Measurements from ENCODE around the gene FOXA3.

FOXA3 gene

DNA sequence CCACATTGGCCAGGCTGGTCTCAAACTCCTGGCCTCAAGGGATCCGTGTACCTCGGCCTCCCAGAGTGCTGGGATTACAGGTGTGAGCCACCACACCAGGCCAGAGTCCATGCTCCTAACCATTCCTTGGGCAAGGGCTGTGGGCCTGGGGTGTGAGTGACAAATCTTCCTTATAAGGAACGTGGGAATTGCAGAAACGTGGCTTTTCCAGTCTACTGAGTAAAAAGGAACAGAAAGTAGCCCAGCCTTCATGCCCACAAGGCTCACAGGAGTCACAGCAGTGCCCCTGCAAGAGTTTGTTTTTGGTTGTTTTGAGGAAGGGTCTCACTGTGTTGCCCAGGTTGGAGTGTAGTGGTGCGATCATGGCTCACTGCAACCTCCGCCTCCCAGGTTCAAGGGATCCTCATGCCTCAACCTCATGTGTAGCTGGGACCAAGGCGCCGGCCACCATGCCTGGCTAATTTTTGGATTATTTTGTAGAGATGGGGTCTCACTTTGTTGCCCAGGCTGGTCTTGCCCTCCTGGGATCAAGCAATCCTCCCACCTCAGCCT lies 33.2 kb downstream of the FOXA3 start:
- DNase-seq, result no peak

DNA sequence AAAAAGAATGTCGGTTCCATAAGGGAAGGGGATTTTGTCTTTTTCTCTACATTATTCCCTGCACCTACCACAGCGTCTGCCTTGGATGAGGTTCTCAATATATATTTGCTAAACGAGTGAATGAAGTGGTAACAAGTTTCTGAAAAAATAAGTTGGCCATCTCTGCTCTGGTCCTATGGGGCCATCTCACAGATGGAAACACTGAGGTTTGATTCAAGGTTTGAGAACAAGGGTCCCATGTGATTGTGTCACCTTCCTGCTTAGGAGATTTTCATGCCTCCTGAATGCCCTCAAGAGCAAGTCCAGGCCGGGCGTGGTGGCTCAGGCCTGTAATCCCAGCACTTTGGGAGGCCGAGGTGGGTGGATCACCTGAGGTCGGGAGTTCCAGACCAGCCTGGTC lies 35.1 kb downstream of the FOXA3 start:
- DNase-seq, result no peak

DNA sequence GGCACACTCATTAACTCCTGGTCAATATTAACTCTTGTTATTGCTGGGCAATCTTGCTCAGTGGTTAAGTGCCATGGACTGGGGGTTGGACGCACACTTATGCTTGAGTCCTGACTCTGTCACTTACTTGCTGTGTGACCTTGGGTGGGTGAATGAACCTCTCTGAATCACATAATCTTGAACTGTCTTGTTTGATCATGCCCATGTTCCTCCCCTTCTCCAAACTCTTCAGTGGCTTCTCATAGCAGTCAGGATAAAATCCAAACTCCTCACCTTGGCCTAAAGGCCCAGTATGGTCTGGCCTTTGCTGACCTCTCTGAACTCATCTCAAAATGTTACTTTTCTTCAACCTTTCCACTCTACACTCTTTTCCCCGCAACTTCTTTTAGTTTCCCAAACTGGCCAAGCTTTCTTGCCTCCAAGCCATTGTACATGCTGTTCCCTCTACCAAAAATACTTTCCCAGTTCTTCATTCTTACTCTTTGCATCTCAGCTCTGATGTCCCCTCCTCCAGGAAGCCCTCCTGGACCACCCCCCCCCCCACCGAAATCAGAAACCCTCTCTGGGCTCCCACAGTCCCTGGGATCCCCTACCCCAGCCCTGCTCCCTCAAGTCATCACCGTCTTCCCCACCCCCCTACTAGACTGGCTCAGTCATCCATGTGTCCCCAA lies 35.9 kb downstream of the FOXA3 start:
- no peak for DNase-seq

DNA sequence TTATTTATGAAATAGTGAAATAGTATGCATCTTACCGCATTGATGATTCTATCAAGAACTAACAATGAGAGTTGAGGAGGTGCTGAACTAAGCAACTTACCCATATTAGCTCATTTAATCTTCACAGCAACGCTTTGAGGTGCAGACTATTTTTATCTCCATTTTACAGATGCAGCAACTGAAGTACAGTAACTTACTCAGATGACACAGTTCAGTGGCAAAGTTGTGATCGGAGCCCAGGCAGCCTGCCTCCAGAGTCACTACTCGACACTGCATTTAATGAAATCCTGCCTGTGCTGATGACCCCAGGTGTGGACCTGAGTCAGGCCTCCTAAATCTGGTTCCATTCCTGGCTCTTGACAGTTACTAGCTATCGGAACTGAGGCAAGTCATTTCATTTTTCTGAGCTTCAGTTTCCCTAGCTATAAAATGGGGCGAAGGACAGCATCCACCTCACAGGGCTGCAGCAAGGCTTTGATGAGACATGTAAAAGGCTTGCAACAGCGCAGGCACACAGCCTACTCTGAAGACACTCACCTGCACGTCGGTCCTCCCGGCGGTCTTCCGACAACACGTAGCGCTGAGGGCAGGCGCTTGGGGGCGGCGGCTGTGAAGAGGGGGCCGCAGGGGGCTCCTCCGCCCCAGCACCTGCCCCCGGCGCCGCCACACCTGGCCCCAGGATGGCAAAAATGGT lies 36.8 kb downstream of the FOXA3 start:
- DNase-seq, result no peak

DNA sequence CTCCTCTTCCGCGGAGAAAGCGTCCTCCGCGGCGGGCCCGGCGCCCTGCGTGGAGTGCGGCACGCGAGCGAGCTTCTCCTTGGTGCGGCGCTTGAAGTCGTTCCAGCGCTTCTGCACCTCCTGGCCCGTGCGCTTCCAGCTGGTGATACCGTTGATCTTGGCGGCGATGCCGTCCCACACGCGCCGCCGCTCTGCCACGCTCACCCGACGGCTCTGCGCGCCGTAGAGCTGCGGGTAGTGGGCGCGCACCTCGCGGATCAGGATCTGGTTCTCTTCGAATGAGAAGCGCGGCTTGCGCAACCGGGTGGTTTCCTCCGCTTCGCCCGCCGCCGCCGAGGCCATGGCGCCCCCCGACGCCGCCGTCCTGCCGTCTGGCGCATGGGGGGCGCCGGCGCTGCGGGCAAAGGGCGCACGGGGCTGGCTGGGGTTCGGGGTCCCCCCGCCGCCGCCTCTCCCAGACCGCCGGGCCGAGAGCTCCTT lies 37.3 kb downstream of the FOXA3 start:
- DNase-seq, result no peak

DNA sequence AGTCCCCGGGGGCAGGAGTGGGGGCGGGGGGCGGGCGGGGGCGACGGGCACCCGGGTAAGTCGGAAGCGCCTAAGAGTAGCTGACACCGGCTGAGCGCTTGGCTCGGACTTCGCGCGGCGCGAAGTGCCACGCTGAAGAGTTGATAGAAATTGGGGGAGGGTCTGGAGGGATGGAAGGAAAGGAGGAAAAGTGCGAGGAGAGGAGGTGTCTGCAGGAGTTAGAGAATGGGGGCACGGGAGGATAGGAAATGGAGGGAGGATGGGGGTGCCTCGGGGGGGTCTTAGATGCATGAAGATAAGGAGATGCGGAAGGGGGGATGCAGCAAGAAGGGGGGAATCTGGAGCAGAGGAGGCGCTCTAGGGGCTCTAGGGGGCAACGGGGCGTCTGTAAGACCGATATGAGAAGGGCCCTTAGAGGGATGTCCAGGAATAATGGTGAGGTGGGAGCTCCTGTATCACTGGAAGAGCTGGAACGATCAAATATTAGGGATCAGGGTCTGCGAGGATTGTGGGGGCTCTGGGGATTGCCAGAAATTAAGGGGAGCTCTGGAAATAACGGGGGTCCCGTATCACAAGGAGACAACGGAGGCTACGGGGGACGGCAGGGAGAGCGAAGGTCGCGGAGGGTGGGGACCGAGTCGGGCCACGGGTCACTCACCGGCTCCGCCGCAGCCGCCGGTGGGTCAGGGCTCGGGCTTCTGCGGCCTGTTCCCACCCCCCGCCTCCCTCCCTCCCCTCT lies 38.0 kb downstream of the FOXA3 start, which contains the start of gene MYPOP:
MYPOP (minus strand) TSS at position 702 of the 739 bp plus-strand sequence. CDS start 840 bp downstream, outside the sequence.
- no peak for DNase-seq

DNA sequence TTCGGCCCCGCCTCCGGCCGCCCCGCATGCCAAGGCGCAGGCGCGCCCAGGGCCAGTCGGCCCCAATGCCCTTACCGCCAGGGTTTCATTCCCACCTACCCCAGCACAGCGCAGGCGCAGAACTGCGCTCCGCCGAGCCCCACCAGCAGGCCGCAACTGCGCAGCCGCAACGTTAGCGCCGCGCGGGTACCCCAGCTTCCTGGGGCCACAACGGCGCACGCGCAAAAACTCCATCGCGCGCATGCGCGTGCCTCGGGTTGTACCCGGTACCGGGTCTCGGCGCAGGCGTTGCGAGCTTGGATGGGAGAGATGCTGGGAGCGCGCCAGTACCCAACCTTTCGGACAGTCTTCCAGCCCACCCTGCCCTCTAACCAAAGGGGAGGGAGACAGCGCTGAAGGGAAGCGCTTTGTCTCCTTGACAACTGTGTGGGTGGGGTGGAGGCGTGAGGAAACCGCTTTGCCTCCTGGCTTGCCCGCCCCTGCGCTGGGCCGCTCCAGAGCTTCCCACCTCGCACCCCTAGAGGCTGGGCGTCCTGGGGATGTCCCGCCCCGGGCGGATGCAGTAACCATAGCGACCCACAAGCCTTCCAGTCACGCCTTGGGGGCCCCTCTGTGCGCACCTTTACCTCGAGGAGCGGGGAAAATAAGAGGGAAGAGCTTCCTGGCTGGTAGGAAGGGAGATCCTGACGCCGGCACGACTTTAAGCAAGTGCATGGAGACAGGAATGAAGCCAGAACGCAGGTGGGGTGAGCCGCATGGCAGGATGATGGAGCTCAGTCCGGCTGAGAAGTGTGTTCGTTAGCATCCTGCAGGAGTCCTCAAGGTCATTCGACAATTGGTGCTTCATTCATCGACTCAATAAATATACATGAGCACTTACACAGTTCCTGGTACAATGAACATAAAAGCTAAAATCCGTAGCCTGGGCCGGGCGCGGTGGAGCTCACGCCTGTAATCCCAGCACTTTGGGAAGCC lies 38.8 kb downstream of the FOXA3 start:
- DNase-seq, result peak; percentile 92

DNA sequence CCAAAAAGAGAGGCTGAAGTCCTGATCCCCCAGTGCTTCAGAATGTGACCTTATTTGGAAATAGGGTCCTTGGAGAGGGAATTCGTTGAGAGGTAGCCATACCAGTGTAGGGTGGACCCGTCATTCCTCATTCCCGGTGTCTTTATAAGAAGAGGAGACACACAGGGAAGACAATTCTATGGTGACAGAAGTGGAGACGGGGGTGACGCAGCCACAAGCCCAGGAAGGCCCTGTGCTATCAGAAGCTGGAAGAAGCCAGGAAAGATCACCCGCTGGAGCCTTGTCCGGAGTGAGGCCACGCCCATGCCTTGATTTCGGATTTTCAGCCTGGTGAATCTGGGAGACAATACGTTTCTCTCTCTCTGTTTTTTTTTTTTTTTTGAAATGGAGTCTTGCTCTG lies 40.9 kb downstream of the FOXA3 start:
- DNase-seq, result no peak

DNA sequence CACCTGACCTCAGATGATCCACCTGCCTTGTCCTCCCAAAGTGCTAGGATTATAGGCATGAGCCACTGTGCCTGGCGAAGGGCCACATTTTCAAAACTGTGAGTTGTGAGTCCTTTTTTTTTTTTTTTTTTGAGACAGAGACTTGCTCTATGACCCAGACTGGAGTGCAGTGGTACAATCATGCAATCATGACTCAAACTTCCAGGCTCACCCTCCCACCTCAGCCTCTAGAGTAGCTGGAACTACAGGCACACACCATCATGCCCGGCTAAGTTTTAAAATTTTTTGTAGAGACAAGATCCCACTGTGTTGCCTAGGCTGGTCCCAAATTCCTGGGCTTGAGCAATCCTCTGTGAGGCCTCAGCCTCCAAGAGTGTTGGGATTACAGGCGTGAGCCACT lies 42.1 kb downstream of the FOXA3 start:
- DNase-seq, result no peak

DNA sequence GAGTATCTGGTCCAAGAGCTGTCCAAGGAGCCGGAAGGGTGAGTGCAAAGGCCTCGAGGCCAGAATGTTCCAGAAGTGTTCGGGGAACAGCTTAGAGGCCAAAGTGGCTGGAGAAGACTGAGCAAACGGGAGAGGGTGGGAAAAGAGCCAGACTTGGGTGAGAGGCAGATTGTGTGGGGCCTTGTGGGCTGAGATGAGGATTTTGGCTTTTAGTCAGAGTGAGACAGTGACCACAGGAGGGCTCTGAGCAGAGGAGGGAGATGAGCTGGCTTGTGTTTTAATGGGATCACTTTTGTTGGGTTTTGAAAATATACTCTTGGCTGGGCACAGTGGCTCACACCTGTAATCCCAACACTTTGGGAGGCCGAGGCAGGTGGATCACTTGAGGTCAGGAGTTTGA lies 44.8 kb downstream of the FOXA3 start:
- DNase-seq, result no peak

DNA sequence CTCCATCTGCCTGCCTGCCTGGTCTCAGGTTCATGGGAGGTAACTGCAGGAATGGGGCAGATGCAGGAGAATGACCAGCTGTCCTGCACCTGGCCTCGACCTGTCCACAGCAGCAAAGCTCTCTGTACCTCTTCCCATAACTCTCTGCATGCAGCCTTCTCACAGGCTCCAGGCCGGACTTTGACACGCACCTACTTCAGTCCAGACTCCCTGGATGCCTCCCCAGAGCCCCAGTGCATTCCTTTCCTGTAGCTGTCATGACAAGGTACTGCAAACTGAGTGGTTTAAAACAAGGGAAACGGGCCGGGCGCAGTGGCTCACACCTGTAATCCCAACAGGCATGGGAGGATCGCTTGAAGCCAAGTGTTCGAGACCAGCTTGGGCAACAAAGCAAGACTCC lies 47.2 kb downstream of the FOXA3 start:
- DNase-seq, result no peak

DNA sequence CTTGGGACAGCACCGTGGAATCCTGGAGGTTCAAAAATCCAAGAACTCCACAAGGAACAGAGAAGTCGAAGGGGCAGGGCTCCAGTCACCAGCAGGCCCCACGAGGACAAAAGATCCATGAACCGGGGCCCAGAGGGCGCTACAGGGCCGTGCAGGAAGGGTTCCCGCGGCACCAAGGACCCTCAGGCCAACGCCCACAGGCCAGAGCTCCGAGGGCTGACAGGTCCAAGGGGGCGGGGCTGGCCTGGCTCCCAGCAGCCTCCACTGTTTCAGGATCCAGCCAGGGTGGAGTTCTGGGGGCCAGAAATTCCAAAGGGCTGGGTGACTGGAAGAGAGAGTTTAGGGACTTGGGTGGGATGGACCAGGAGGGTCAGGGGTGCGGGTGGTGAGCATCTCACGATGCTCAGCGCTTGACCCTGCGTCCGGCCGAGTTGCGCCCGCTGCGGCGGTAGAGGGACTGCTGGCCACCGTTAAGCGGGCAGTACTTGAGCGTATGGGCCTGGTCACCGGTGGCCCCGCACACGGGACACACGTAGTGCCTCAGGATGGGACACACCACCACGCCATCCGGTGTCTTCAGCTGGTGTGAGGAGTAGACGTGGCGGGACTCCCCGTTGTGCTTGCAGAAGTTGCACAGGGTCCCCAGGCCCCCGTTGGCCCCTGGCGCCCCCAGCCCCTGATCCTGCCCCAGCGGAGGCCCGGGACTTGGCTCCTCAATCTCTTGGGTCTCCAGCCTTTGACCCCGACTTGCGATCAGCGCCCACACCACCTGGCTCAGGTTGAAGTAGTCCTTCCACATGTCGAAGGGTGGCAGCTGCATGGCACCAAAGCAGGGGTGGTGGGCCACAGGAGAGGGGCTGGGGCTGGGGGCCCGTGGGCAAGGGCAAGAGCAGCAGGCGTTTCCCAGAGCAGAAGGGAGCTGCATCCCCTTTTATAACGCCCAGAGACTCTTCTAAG lies 50.0 kb downstream of the FOXA3 start, which contains the start of gene NANOS2:
NANOS2 (minus strand) TSS at position 905 of the 957 bp plus-strand sequence; CDS start at position 820, 85 bp downstream.
- DNase-seq, result no peak

DNA sequence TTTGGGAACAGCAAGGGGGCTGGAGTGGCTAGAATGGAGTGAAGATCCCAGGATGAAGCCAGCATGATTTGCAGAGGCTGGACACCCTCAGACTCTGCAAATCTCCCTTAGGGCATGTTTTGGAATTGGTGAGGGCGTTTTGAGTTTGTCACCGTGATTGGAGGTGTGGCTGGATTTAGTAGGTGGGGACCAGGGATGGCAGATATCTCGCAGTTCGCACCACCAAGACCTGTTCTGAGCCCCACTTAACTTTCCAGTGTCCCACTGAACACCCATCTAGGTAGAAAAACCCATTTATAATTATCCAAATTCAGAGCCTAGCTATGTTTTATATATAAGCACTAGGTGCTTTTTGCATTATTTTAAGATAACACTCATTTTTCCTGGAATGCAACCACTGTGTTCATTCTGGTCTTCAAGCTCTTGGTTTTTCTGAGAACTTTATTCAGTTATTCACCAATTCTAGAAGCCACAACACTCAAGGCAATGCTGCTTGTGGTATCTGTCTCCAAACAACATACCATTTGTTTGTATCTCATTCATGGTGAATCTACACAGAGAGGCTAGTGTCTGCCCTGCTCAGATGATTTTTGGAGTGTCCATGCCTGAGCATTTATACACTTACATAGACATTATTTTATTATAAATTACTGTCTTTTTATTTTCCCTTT lies 53.4 kb downstream of the FOXA3 start:
- no peak for DNase-seq

DNA sequence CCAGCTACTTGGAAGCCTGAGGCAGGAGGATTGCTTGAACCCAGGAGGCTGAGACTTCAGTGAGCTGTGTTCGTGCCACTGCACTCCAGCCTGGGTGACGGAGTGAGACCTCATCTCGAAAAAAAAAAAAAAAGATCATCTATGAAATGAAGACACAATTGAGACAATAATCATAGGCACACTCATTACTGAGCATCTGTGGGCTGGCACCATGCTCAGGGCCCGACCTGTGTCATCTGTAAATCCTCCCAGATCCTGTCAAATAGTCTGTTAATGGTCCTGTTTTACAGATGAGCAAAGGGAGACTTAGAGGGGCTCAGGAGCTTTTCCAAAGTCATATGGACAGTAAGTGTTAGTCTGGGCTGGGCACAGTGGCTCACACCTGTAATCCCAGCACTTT lies 54.6 kb downstream of the FOXA3 start:
- DNase-seq, result no peak

DNA sequence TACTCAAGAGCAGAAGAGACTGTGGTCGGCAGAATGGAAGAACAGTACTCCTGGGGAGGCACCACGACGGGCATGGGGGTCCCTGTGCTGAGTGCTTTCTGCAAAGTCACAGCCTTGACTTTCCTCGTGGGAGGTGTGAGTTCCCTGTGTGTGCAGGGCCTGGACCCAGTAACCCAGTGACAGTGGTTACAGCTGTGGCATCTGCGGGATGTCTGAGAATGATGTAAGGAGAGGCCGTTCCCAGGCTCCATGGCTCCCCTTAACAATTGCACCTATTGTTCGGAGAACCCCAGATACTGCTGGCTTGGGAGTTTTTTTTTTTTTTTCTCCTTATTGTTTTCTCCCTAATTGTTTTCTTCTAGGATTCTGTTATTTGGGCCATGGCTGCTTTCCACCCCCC lies 55.6 kb downstream of the FOXA3 start:
- no peak for DNase-seq

DNA sequence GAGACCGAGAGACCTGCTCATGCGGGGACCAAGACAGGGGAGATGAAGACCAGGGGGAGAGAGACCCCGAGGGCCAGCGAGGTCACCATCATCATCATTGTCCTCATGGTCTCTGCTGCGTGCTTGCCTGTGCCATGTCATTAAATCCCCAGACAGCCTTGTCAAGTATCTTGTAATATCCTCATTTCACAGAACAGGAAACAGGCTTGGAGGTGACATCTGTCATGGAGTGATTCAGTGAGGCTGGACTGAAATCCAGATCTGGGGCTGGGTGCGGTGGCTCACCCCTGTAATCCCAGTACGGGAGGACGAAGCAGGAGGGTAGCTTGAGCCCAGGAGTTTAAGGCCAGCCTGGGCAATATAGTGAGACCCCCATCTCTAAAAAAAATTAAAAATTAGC lies 56.3 kb downstream of the FOXA3 start:
- no peak for DNase-seq

DNA sequence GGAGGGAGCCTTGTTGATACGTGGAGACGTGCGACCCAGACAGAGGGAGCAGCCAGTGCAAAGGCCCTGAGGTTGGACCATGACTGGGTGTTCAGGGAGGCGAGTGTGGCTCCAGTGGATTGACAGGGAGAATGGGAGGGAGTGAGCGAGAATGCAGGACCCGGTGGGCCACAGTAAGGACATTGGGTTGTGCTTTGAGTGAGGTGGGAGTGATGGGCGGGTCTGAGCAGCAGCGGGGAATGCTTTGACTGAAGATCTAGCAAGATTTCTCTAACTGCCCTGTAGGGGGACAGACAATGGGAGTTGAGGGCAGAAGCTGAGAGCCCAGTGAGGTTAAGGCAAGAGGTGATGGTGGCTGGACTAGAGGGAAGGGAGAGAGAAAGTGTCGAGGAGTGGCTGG lies 58.2 kb downstream of the FOXA3 start:
- DNase-seq, result no peak
